MCF 10A (cell line): ENCODE results near the gene C9orf152. TPM values are rescaled to one million over a fixed set of nuclear protein-coding genes. Genes with fewer than 3 reads are reported as not detected.

Source experiments
- BruUV-seq: library from RNA; stranded (reverse); fragments of 400-500 nt; replicated peaks from 2 replicates; lab custom pipeline; 2021; lab: Mats Ljungman, UMichigan
- CTCF ChIA-PET: fragments of 300-600 bp; sonication (Branson Sonifier 250); formaldehyde crosslinking; extraction: SDS; loops from one replicate; lab custom pipeline; 2021; ENCODE audit warnings: antibody characterized with exemption, inconsistent platforms; lab: Yijun Ruan, JAX
- POLR2A ChIA-PET: fragments of 300-600, 350-650 bp; sonication (Branson Sonifier 250); formaldehyde crosslinking; extraction: SDS; loops from one replicate; lab custom pipeline; 2020; ENCODE audit warnings: antibody characterized with exemption, inconsistent platforms; lab: Yijun Ruan, JAX
- DNase-seq: peaks from one replicate; pipeline ENCODE4 v3.0.0-alpha.2; 2018; ENCODE audit not compliant: unreplicated experiment
- H3K27ac Mint-ChIP-seq: one replicate; pipeline ENCODE4 v1.8.0; 2022; ENCODE audit warnings: mild to moderate bottlenecking, low read depth, mixed read lengths; ENCODE audit not compliant: unreplicated experiment
- H3K27me3 Mint-ChIP-seq: one replicate; pipeline ENCODE4 v1.8.0; 2022; ENCODE audit warnings: mixed read lengths; ENCODE audit not compliant: insufficient read depth, unreplicated experiment
- H3K36me3 Mint-ChIP-seq: one replicate; pipeline ENCODE4 v1.8.0; 2022; ENCODE audit warnings: mild to moderate bottlenecking, moderate library complexity, mixed read lengths; ENCODE audit not compliant: insufficient read depth, unreplicated experiment
- H3K4me1 Mint-ChIP-seq: one replicate; pipeline ENCODE4 v1.8.0; 2022; ENCODE audit warnings: mixed read lengths; ENCODE audit not compliant: insufficient read depth, unreplicated experiment
- H3K4me3 Mint-ChIP-seq: one replicate; pipeline ENCODE4 v1.8.0; 2022; ENCODE audit warnings: mild to moderate bottlenecking, moderate library complexity, mixed read lengths; ENCODE audit not compliant: unreplicated experiment
- H3K9me3 Mint-ChIP-seq: one replicate; pipeline ENCODE4 v1.8.0; 2022; ENCODE audit warnings: mixed read lengths; ENCODE audit not compliant: unreplicated experiment
- intact Hi-C: fragments of 100-400 bp; cut with micrococcal nuclease; formaldehyde crosslinking; loops from 2 replicates; pipeline ENCODE4 v1.14.1; 2022
- total RNA-seq: library from RNA; stranded (reverse); gene quantifications from 2 replicates; pipeline ENCODE4 v1.2.3, GENCODE V29; 2022
- TF ChIP-seq, protein P1 (sequence below): fragments of 200-600 bp; IDR thresholded peaks from one replicate; pipeline ENCODE4 v1.8.0; 2022; ENCODE audit warnings: antibody characterized with exemption, mild to moderate bottlenecking; ENCODE audit not compliant: unreplicated experiment

The C9orf152 gene
- total RNA-seq, 1 experiment from 2014 or later: not detected

DNA sequence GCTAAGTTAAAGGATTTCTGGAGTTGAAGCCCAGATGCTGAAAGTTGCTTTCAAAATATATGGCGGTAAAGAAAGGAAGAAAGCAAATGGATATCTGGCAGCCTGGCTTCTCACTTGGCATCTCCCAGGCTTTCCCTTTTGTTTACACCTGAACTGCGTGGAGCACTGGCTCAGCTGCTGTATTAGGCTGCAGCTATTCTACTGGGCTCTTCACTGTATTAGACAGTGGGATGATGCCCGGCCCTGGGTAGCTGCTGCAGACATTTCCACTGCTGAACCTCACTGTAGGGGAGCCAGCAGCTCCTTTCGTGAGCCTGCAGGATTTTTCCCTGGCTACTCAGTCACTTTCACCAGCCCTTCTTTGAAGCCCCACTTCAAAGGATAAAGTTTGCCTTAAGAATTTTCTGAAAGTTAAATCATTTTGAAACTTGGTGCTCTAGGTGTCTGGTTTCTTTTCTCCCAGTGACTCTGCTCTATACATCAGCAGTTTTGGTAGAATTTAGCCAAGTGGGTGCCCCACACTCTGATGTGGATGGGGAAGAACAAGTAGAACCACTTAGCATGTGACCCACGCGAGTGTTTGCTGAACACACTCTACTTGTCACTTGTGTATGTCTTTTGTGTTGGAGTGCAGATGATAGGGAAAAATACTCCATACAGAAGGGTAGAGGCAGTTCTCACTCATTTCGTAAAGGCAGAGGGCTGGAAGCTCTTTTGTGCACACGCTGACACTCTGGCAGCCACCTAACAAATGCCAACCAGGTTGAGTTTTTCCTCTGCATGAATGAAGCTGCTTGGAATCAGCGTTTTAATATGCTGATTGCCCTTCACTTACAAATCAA is 49.9 kb downstream of the C9orf152 start:
- intact Hi-C loops: no loop called here
- peaks cover 16% of the 10 kb centered on the region for H3K36me3 Mint-ChIP-seq
- DNase-seq: no peak

DNA sequence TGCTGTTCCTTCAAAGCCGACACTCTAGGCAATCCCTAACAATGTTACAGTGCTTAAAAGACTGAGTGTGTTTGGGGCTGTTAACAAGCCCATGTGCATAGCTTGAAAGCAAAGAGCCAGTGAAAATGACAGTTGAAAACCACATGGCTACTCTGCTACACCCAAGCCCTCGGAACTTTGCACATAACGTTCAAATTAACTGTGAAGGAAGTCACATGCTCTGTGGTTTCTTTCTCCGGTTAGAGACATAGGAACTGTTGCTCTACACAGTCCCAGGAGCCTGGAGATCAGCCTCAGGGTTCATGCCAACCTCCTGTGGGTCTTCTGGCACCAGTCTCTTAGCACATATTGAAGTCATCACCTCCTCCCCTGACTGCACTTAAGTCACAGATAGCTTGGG is 51.1 kb downstream of the C9orf152 start:
- intact Hi-C loops: no loop called here
- no peaks in the 10 kb centered on the region for H3K4me1 Mint-ChIP-seq
- H3K36me3 Mint-ChIP-seq: peaks cover 26% of the 10 kb centered on the region

More for the DNA sequence above, 49.9 kb downstream of the C9orf152 start:
- POLR2A ChIA-PET: no interaction called here
- Mint-ChIP-seq H3K27ac (no peak overlapping the region), H3K9me3 (no peaks in the 10 kb centered on the region), H3K4me1 (no peaks in the 10 kb centered on the region), H3K27me3 (no peaks in the 10 kb centered on the region), H3K4me3 (no peak overlapping the region)
- no TSS peak for BruUV-seq
- TF ChIP-seq, protein P1, sequence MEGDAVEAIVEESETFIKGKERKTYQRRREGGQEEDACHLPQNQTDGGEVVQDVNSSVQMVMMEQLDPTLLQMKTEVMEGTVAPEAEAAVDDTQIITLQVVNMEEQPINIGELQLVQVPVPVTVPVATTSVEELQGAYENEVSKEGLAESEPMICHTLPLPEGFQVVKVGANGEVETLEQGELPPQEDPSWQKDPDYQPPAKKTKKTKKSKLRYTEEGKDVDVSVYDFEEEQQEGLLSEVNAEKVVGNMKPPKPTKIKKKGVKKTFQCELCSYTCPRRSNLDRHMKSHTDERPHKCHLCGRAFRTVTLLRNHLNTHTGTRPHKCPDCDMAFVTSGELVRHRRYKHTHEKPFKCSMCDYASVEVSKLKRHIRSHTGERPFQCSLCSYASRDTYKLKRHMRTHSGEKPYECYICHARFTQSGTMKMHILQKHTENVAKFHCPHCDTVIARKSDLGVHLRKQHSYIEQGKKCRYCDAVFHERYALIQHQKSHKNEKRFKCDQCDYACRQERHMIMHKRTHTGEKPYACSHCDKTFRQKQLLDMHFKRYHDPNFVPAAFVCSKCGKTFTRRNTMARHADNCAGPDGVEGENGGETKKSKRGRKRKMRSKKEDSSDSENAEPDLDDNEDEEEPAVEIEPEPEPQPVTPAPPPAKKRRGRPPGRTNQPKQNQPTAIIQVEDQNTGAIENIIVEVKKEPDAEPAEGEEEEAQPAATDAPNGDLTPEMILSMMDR: no peak
- CTCF ChIA-PET: interaction anchor here (0.5 to 1.4 kb wide), 2 partner anchors 255 to 424 kb away, joined by 4 to 5 read pairs; no protein-coding TSS in a partner anchor

DNA sequence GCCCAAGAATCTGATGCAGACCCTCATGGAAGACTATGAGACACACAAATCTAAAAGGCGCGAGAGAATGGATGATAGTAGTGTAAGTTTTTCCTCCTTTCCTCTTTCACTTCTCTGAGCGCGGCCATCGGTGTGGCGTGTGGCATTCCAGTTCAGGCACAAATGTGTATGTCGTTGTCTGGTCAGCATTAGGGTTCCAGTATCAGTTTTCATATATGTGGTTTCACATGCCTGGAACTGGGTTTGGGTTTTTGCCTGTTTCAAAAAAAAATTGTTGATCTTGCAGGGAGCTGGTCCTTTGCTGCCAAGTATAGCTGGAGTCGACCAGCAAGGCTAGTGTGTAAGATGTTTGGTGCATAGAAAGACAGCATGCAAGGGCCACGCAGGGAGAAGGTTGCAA is 51.5 kb downstream of the C9orf152 start:
- intact Hi-C loops: no loop called here
- H3K27ac Mint-ChIP-seq: no peak overlapping the region
- POLR2A ChIA-PET: interaction anchor here (0.6 kb wide), 2 partner anchors 9 to 442 kb away, joined by 3 read pairs; no protein-coding TSS in a partner anchor

More for the DNA sequence above, 51.1 kb downstream of the C9orf152 start:
- Mint-ChIP-seq H3K4me3 (no peak overlapping the region), H3K27me3 (no peaks in the 10 kb centered on the region), H3K9me3 (no peaks in the 10 kb centered on the region), H3K27ac (no peak overlapping the region)
- ChIA-PET POLR2A (no interaction called here), CTCF (interaction anchor here (0.5 to 1.0 kb wide), 5 partner anchors 58 to 367 kb away, joined by 3 read pairs; no protein-coding TSS in a partner anchor)
- DNase-seq: no peak
- BruUV-seq: no TSS peak
- TF ChIP-seq, protein P1: no peak

DNA sequence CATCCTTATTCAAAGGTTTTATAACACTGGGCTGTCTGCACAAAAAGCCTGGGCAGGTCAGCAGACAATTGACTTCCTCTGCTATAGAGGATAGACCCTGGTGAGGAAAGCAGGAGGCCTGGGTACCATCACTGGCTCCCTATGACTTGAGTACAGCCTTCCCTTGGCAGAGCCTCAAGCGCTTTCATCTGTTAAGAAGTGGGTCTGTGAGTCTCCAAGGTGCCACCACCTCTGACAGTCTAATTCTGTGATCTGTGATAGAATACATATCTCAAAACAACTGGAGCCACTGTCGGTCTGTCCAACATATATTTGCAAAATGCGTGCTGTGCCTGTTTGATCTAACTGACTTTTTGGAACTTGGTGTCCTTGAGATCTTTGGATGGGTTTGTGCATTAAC is 52.2 kb downstream of the C9orf152 start:
- intact Hi-C loops: no loop called here
- Mint-ChIP-seq H3K27ac (no peak overlapping the region), H3K36me3 (peaks cover 28% of the 10 kb centered on the region), H3K27me3 (no peaks in the 10 kb centered on the region), H3K9me3 (no peaks in the 10 kb centered on the region), H3K4me1 (no peaks in the 10 kb centered on the region), H3K4me3 (no peak overlapping the region)
- TF ChIP-seq, protein P1: no peak
- no peak for DNase-seq
- no TSS peak for BruUV-seq
- CTCF ChIA-PET: no interaction called here
- POLR2A ChIA-PET: no interaction called here

More for the DNA sequence above, 51.5 kb downstream of the C9orf152 start:
- CTCF ChIA-PET: interaction anchor here (0.5 to 1.0 kb wide), 5 partner anchors 57 to 367 kb away, joined by 3 read pairs; no protein-coding TSS in a partner anchor
- Mint-ChIP-seq H3K9me3 (no peaks in the 10 kb centered on the region), H3K4me1 (no peaks in the 10 kb centered on the region), H3K27me3 (no peaks in the 10 kb centered on the region), H3K4me3 (no peak overlapping the region), H3K36me3 (peaks cover 28% of the 10 kb centered on the region)
- TF ChIP-seq, protein P1: no peak
- DNase-seq: no peak
- no TSS peak for BruUV-seq
